Thoracic aorta (tissue), 2 donors: Measurements from ENCODE around the gene RHOH. TPM values are rescaled to one million over a fixed set of nuclear protein-coding genes. Genes with fewer than 3 reads are reported as not detected.

Experiments
- ATAC-seq: fragments of 150-250 bp; one replicate; pipeline ENCODE4 v1.8.0; 2017; ENCODE audit warnings: low read depth; ENCODE audit not compliant: insufficient number of reproducible peaks, low FRiP score
- DNase-seq: peaks from one replicate; pipeline ENCODE4 v3.0.0-alpha.2; 2020; ENCODE audit warnings: low spot score
- H3K27ac ChIP-seq, 2 donors: fragments of 200-600 bp; sonication (generic); 1 replicate in 1 of 2; 2 replicates in 1 of 2; pipeline ENCODE4 v1.5.1; 2016; ENCODE audit warnings: mild to moderate bottlenecking in 2 of 2, moderate library complexity in 2 of 2
- H3K27me3 ChIP-seq: fragments of 200-600 bp; sonication (generic); replicated peaks from 2 replicates; pipeline ENCODE4 v1.6.0; 2016; ENCODE audit warnings: mild to moderate bottlenecking; ENCODE audit not compliant: insufficient read depth
- H3K36me3 ChIP-seq: fragments of 200-600 bp; sonication (generic); one replicate; pipeline ENCODE4 v1.5.1; 2016
- H3K4me1 ChIP-seq, 2 donors: fragments of 200-600 bp; sonication (generic); 1 replicate in 1 of 2; 2 replicates in 1 of 2; pipeline versions ENCODE4 v1.5.1 to v1.6.0; 2016; ENCODE audit warnings: low read depth in 2 of 2, mild to moderate bottlenecking in 1 of 2; ENCODE audit not compliant: control insufficient read depth in 1 of 2
- H3K4me3 ChIP-seq: fragments of 200-600 bp; sonication (generic); 2 replicates; pipeline ENCODE4 v1.5.1; 2016; ENCODE audit warnings: mild to moderate bottlenecking
- H3K9me3 ChIP-seq: fragments of 200-600 bp; sonication (generic); 2 replicates; pipeline ENCODE4 v1.5.1; 2016
- CTCF ChIP-seq: fragments of 200-600 bp; sonication (generic); IDR thresholded peaks from one replicate; pipeline ENCODE4 v1.5.1; 2019; ENCODE audit warnings: antibody characterized with exemption
- total RNA-seq, 2 donors: library from RNA; depleted of rRNA; stranded (reverse); fragments of >200 nt; gene quantifications; one replicate each; pipeline versions ENCODE4 v1.1.0 to v1.2.3, GENCODE V29; 2016

The RHOH gene
- total RNA-seq, 2 donors from 2014 or later, result 5.8 to 10.2 TPM

GRCh38 chr4:40186665-40187014 lies 10.2 kb upstream of the RHOH start:
- no peaks in the 10 kb centered on the region for H3K27me3 ChIP-seq
- no peaks in the 10 kb centered on the region for H3K4me1 ChIP-seq
- DNase-seq (no peak), ATAC-seq (no peak)
- no peaks in the 10 kb centered on the region for H3K9me3 ChIP-seq
- no peak overlapping the region for H3K4me3 ChIP-seq
- H3K27ac ChIP-seq, result no peak overlapping the region
- TF ChIP-seq CTCF, result no peak
- no peaks in the 10 kb centered on the region for H3K36me3 ChIP-seq

- H3K36me3 ChIP-seq, result no peaks in the 10 kb centered on the region
- H3K27me3 ChIP-seq, result no peaks in the 10 kb centered on the region
- no peaks in the 10 kb centered on the region for H3K4me1 ChIP-seq
- no peak for DNase-seq
- no peak overlapping the region for H3K4me3 ChIP-seq
- H3K9me3 ChIP-seq, result no peaks in the 10 kb centered on the region
- H3K27ac ChIP-seq, result no peak overlapping the region
- no peak for ATAC-seq
- TF ChIP-seq CTCF, result no peak
Observed at GRCh38 chr4:40187386-40187906, 9.4 kb upstream of the RHOH start.

- ATAC-seq, result no peak
- Histone ChIP-seq H3K4me1 (no peaks in the 10 kb centered on the region), H3K36me3 (no peaks in the 10 kb centered on the region), H3K9me3 (no peaks in the 10 kb centered on the region), H3K27me3 (no peaks in the 10 kb centered on the region), H3K4me3 (no peak overlapping the region), H3K27ac (no peak overlapping the region)
- TF ChIP-seq CTCF, result no peak
- no peak for DNase-seq
Observed at GRCh38 chr4:40190019-40190418, 6.8 kb upstream of the RHOH start.

GRCh38 chr4:40190465-40190864 lies 6.4 kb upstream of the RHOH start:
- Histone ChIP-seq H3K36me3 (no peaks in the 10 kb centered on the region), H3K27ac (no peak overlapping the region)

More at GRCh38 chr4:40190465-40190864, 6.4 kb upstream of the RHOH start:
- Histone ChIP-seq H3K4me3 (no peak overlapping the region), H3K4me1 (no peaks in the 10 kb centered on the region), H3K27me3 (no peaks in the 10 kb centered on the region), H3K9me3 (no peaks in the 10 kb centered on the region)
- no peak for DNase-seq
- no peak for TF ChIP-seq CTCF
- no peak for ATAC-seq
